Osteoblast (primary cell): ENCODE data around the gene TUBG1. TPM values are rescaled to one million over a fixed set of nuclear protein-coding genes. Genes with fewer than 3 reads are reported as not detected.
"Not testable (repeated sequence)": the region's sequence is repeated elsewhere in the genome, so short reads cannot be mapped to it uniquely, and the experiment has no call there.

Experiments
- DNase-seq: peaks from one replicate; pipeline ENCODE4 v3.0.0; 2011; ENCODE audit warnings: low spot score, mixed read lengths; ENCODE audit not compliant: insufficient read length; ENCODE audit errors: missing footprints
- H2AFZ ChIP-seq: 2 replicates; pipeline ENCODE4 v1.6.0; 2011; ENCODE audit warnings: mild to moderate bottlenecking, low read length
- H3K27ac ChIP-seq: 2 replicates; pipeline ENCODE4 v1.5.1; 2011; ENCODE audit warnings: mild to moderate bottlenecking, low read depth, low read length, moderate library complexity
- H3K27me3 ChIP-seq: 2 replicates; pipeline ENCODE4 v1.6.0; 2012; ENCODE audit warnings: mild to moderate bottlenecking, control low read depth, inconsistent platforms, low read length, moderate library complexity; ENCODE audit not compliant: insufficient read depth
- H3K36me3 ChIP-seq: 2 replicates; pipeline ENCODE4 v1.5.1; 2011; ENCODE audit warnings: mild to moderate bottlenecking, low read length, control low read depth, moderate library complexity; ENCODE audit not compliant: insufficient read depth
- H3K4me1 ChIP-seq: 2 replicates; pipeline ENCODE4 v1.5.1; 2011; ENCODE audit warnings: mild to moderate bottlenecking, low read length, control low read depth, moderate library complexity; ENCODE audit not compliant: insufficient read depth
- H3K4me2 ChIP-seq: 2 replicates; pipeline ENCODE4 v1.6.0; 2011; ENCODE audit warnings: mild to moderate bottlenecking, low read length; ENCODE audit not compliant: insufficient read depth
- H3K4me3 ChIP-seq: fragments of 200-600 bp; sonication (generic); 3 replicates; pipeline ENCODE4 v1.5.1; 2012; ENCODE audit warnings: mild to moderate bottlenecking, low read length, inconsistent platforms; ENCODE audit not compliant: insufficient read depth
- H3K79me2 ChIP-seq: 2 replicates; pipeline ENCODE4 v1.6.0; 2012; ENCODE audit warnings: mild to moderate bottlenecking, low read length, control low read depth, inconsistent platforms; ENCODE audit not compliant: insufficient read depth
- H3K9me3 ChIP-seq: 2 replicates; pipeline ENCODE4 v1.5.1; 2011; ENCODE audit warnings: low read depth, low read length, control low read depth
- H4K20me1 ChIP-seq: 2 replicates; pipeline ENCODE4 v1.6.0; 2012; ENCODE audit warnings: mild to moderate bottlenecking, low read length, control low read depth; ENCODE audit not compliant: insufficient read depth
- CTCF ChIP-seq: IDR thresholded peaks from 2 replicates; pipeline ENCODE4 v1.5.1; 2011; ENCODE audit warnings: mild to moderate bottlenecking, low read depth, low read length, moderate library complexity; ENCODE audit errors: extremely low read depth
- total RNA-seq: library from RNA; depleted of rRNA; stranded (reverse); fragments of >200 nt; gene quantifications from 2 replicates; pipeline ENCODE4 v1.2.3, GENCODE V29; 2012

Gene TUBG1
- total RNA-seq, 1 donor, result 20.3 TPM

GRCh38 chr17:42623271-42623670, 13.8 kb downstream of the TUBG1 start:
- H3K4me1 ChIP-seq, result no peaks in the 10 kb centered on the region
- DNase-seq, result no peak
- no peak overlapping the region for H3K4me2 ChIP-seq
- no peak overlapping the region for H3K27ac ChIP-seq
- H3K4me3 ChIP-seq, result no peak overlapping the region
- no peaks in the 10 kb centered on the region for H4K20me1 ChIP-seq
- H3K9me3 ChIP-seq, result no peaks in the 10 kb centered on the region
- no peaks in the 10 kb centered on the region for H3K27me3 ChIP-seq
- no peak overlapping the region for H2AFZ ChIP-seq
- no peaks in the 10 kb centered on the region for H3K79me2 ChIP-seq
- H3K36me3 ChIP-seq, result no peaks in the 10 kb centered on the region
- no peak for TF ChIP-seq CTCF

GRCh38 chr17:42623732-42624596, 14.5 kb downstream of the TUBG1 start:
- no peaks in the 10 kb centered on the region for H3K4me1 ChIP-seq
- H3K36me3 ChIP-seq, result no peaks in the 10 kb centered on the region
- no peak overlapping the region for H3K27ac ChIP-seq
- no peak for TF ChIP-seq CTCF
- no peak overlapping the region for H3K4me2 ChIP-seq
- H3K9me3 ChIP-seq, result no peaks in the 10 kb centered on the region
- H3K4me3 ChIP-seq, result no peak overlapping the region
- no peak for DNase-seq
- H3K79me2 ChIP-seq, result no peaks in the 10 kb centered on the region
- H2AFZ ChIP-seq, result no peak overlapping the region
- no peaks in the 10 kb centered on the region for H3K27me3 ChIP-seq
- H4K20me1 ChIP-seq, result no peaks in the 10 kb centered on the region

- not testable (repeated sequence) for H4K20me1 ChIP-seq, H3K36me3 ChIP-seq, H2AFZ ChIP-seq
These were observed 17.7 kb downstream of the TUBG1 start for GRCh38 chr17:42627032-42627764.

GRCh38 chr17:42629411-42630009, 20.0 kb downstream of the TUBG1 start:
- DNase-seq, result peak; percentile 5

More at GRCh38 chr17:42627032-42627764, 17.7 kb downstream of the TUBG1 start:
- H3K4me3 ChIP-seq, H3K79me2 ChIP-seq, H3K9me3 ChIP-seq, H3K27me3 ChIP-seq, H3K27ac ChIP-seq, DNase-seq, H3K4me2 ChIP-seq, H3K4me1 ChIP-seq: not testable (repeated sequence)

More at GRCh38 chr17:42629411-42630009, 20.0 kb downstream of the TUBG1 start:
- TF ChIP-seq CTCF, result no peak
- Histone ChIP-seq H3K27ac (no peak overlapping the region), H3K9me3 (no peaks in the 10 kb centered on the region), H3K27me3 (no peaks in the 10 kb centered on the region), H2AFZ (no peak overlapping the region), H3K79me2 (no peaks in the 10 kb centered on the region), H3K4me3 (no peak overlapping the region), H3K36me3 (no peaks in the 10 kb centered on the region), H4K20me1 (no peaks in the 10 kb centered on the region), H3K4me2 (no peak overlapping the region), H3K4me1 (no peaks in the 10 kb centered on the region)
